ENCODE results near the gene SPDYE17.
"Not testable (repeated sequence)": the region's sequence is repeated elsewhere in the genome, so short reads cannot be mapped to it uniquely, and the experiment has no call there.

- TF ChIP-seq EZH2 (IDR thresholded peaks at IDR 0.05; ENCODE audit: borderline replicate concordance, low read depth, low read length, severe bottlenecking); CTCF (IDR thresholded peaks at IDR 0.05; ENCODE audit: borderline replicate concordance, extremely low read depth, low read length, poor library complexity, severe bottlenecking): not testable (repeated sequence)
Observed at GRCh38 chr7:77010074-77010680, 22.0 kb downstream of the SPDYE17 start.
